HepG2 (cell line): ENCODE measurements around the gene GATC.

Experiments
- AGO2 ChIP-seq: fragments of 200-400 bp; formaldehyde crosslinking; optimal IDR thresholded peaks from 2 replicates; pipeline ENCODE3; 2017; ENCODE audit warnings: mild to moderate bottlenecking, low read depth, low read length, moderate library complexity
- EP300 ChIP-seq, 3 experiments: sonication (generic) in 1 of 3; formaldehyde crosslinking in 1 of 3; IDR thresholded peaks; 2 replicates each; pipeline versions ENCODE4 v1.5.1 to v1.6.1; 2011 to 2020; ENCODE audit warnings: low read depth in 2 of 3, low read length in 2 of 3, borderline replicate concordance in 1 of 3, improper control_type of control experiment in 1 of 3, mild to moderate bottlenecking in 1 of 3, missing genetic modification reagents in 1 of 3, moderate library complexity in 1 of 3
- HDAC2 ChIP-seq: sonication (generic); formaldehyde crosslinking; IDR thresholded peaks from 2 replicates; pipeline ENCODE4 v1.4.0; 2020; ENCODE audit warnings: missing genetic modification reagents
- SIN3B ChIP-seq: fragments of 150-350 bp; IDR thresholded peaks from 2 replicates; pipeline ENCODE4 v1.6.1; 2014; ENCODE audit warnings: low read length
- SPEN ChIP-seq: sonication (generic); formaldehyde crosslinking; IDR thresholded peaks from 2 replicates; pipeline ENCODE4 v1.5.1; 2020; ENCODE audit warnings: low read depth, mild to moderate bottlenecking, missing genetic modification reagents
- THYN1 ChIP-seq: sonication (generic); formaldehyde crosslinking; IDR thresholded peaks from 2 replicates; pipeline ENCODE4 v1.8.1; 2023; ENCODE audit warnings: low read depth, mild to moderate bottlenecking, moderate library complexity, missing genetic modification reagents, borderline replicate concordance
- TF ChIP-seq, protein P1 (sequence below): sonication (generic); formaldehyde crosslinking; IDR thresholded peaks from 2 replicates; pipeline ENCODE4 v1.5.0; 2020; ENCODE audit warnings: mild to moderate bottlenecking, missing genetic modification reagents, moderate library complexity
- TF ChIP-seq, protein P2 (sequence below): IDR thresholded peaks from 2 replicates; pipeline ENCODE4 v1.6.1; 2012; ENCODE audit warnings: inconsistent platforms
- TF ChIP-seq, protein P3 (sequence below): sonication (generic); formaldehyde crosslinking; IDR thresholded peaks from 2 replicates; pipeline ENCODE4 v1.4.0; 2020; ENCODE audit warnings: mild to moderate bottlenecking, missing genetic modification reagents
- TF ChIP-seq, protein P4 (sequence below), 2 experiments: sonication (generic) in 1 of 2; formaldehyde crosslinking in 1 of 2; IDR thresholded peaks; 2 replicates each; pipeline versions ENCODE4 v1.4.0 to v1.6.1; 2016 to 2020; ENCODE audit warnings: borderline replicate concordance in 1 of 2, low read depth in 1 of 2, mild to moderate bottlenecking in 1 of 2, missing genetic modification reagents in 1 of 2

DNA sequence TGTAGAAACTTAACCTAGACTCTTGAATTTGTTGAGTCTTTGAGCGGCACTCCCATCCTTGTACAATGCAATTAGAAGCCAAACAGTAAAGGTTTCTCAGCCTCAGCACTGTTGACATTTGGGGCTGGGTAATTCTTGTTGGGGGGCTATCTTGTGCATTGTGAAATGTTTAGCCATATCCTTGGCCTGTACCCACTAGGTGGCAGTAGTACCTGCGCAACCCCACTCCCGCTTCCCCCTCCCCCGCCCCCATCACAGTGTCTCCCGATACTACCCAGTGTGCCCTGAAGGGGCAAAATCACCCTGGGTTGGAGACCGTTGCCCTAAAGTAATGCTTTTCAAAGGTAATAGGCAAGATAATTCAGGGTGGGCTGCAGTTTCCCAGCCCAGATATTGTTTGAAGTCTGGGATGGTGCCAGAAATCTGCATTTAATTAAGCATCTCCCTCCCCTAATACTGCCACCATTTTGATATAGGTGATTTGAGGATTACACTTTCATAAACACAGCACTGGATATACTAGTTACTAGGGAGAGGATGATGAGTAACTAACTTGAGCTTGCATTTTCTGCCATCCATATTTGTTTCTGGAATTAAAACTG is 6.5 kb upstream of the GATC start:
- TF ChIP-seq THYN1 = no peak
- TF ChIP-seq, protein P1, sequence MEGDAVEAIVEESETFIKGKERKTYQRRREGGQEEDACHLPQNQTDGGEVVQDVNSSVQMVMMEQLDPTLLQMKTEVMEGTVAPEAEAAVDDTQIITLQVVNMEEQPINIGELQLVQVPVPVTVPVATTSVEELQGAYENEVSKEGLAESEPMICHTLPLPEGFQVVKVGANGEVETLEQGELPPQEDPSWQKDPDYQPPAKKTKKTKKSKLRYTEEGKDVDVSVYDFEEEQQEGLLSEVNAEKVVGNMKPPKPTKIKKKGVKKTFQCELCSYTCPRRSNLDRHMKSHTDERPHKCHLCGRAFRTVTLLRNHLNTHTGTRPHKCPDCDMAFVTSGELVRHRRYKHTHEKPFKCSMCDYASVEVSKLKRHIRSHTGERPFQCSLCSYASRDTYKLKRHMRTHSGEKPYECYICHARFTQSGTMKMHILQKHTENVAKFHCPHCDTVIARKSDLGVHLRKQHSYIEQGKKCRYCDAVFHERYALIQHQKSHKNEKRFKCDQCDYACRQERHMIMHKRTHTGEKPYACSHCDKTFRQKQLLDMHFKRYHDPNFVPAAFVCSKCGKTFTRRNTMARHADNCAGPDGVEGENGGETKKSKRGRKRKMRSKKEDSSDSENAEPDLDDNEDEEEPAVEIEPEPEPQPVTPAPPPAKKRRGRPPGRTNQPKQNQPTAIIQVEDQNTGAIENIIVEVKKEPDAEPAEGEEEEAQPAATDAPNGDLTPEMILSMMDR (CRISPR knock-in tag) = peak; percentile 69
- TF ChIP-seq, protein P2, sequence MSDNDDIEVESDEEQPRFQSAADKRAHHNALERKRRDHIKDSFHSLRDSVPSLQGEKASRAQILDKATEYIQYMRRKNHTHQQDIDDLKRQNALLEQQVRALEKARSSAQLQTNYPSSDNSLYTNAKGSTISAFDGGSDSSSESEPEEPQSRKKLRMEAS = no peak
- 0 out of 2 replicates have a peak, but pooled peaks have one; percentile 19 for TF ChIP-seq SIN3B
- TF ChIP-seq AGO2 = no peak
- no peak for TF ChIP-seq SPEN (CRISPR knock-in tag)
- TF ChIP-seq, protein P3, sequence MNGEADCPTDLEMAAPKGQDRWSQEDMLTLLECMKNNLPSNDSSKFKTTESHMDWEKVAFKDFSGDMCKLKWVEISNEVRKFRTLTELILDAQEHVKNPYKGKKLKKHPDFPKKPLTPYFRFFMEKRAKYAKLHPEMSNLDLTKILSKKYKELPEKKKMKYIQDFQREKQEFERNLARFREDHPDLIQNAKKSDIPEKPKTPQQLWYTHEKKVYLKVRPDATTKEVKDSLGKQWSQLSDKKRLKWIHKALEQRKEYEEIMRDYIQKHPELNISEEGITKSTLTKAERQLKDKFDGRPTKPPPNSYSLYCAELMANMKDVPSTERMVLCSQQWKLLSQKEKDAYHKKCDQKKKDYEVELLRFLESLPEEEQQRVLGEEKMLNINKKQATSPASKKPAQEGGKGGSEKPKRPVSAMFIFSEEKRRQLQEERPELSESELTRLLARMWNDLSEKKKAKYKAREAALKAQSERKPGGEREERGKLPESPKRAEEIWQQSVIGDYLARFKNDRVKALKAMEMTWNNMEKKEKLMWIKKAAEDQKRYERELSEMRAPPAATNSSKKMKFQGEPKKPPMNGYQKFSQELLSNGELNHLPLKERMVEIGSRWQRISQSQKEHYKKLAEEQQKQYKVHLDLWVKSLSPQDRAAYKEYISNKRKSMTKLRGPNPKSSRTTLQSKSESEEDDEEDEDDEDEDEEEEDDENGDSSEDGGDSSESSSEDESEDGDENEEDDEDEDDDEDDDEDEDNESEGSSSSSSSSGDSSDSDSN (CRISPR knock-in tag) = no peak
- TF ChIP-seq, protein P4, sequence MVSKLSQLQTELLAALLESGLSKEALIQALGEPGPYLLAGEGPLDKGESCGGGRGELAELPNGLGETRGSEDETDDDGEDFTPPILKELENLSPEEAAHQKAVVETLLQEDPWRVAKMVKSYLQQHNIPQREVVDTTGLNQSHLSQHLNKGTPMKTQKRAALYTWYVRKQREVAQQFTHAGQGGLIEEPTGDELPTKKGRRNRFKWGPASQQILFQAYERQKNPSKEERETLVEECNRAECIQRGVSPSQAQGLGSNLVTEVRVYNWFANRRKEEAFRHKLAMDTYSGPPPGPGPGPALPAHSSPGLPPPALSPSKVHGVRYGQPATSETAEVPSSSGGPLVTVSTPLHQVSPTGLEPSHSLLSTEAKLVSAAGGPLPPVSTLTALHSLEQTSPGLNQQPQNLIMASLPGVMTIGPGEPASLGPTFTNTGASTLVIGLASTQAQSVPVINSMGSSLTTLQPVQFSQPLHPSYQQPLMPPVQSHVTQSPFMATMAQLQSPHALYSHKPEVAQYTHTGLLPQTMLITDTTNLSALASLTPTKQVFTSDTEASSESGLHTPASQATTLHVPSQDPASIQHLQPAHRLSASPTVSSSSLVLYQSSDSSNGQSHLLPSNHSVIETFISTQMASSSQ (IDR thresholded peaks at IDR 0.05; ENCODE audit: low read depth) = no peak
- TF ChIP-seq, protein P4 (CRISPR knock-in tag; IDR thresholded peaks at IDR 0.05; ENCODE audit: borderline replicate concordance) = no peak
- TF ChIP-seq HDAC2 (CRISPR knock-in tag) = no peak
- TF ChIP-seq EP300 (IDR thresholded peaks at IDR 0.05; ENCODE audit: low read depth in 2 of 2, low read length in 2 of 2) = no peak
- no peak for TF ChIP-seq EP300 (CRISPR knock-in tag; IDR thresholded peaks at IDR 0.05; ENCODE audit: borderline replicate concordance)
